ENCODE measurements around the gene FLG.

The FLG gene

GRCh38 chr1:152325111-152325510, at the start of gene FLG:
Gene FLG (minus strand): TSS chr1:152325239. CDS start chr1:152315456, 9,783 bp downstream.
- Histone ChIP-seq H3K9me3 (ENCODE audit: control insufficient read depth, insufficient read depth, low read length) (no peaks in the 10 kb centered on the region), H3K27me3 (ENCODE audit: control insufficient read depth, low read length) (no peaks in the 10 kb centered on the region), H3K27ac (ENCODE audit: low read depth, low read length) (no peak within 1 kb of the TSS), H3K4me3 (ENCODE audit: low read length) (no peak within 1 kb of the TSS), H3F3A (ENCODE audit: control insufficient read depth, insufficient read depth) (no peaks in the 10 kb centered on the region), H4K20me1 (ENCODE audit: control insufficient read depth, insufficient read depth, low read depth, low read length) (no peaks in the 10 kb centered on the region), H3K79me2 (ENCODE audit: control insufficient read depth, low read length) (no peaks in the 10 kb centered on the region), H3K9me2 (replicated peaks; ENCODE audit: control insufficient read depth, low read length) (no peaks in the 10 kb centered on the region), H3K36me3 (ENCODE audit: control insufficient read depth, low read length) (no peaks in the 10 kb centered on the region), H3K4me1 (ENCODE audit: control insufficient read depth, low read length) (no peaks in the 10 kb centered on the region), H3K4me2 (ENCODE audit: low read length) (no peak within 1 kb of the TSS)
- TF ChIP-seq EZH2phosphoT487 (IDR thresholded peaks at IDR 0.05; ENCODE audit: borderline replicate concordance, low read length) (no peak), CTCF (IDR thresholded peaks at IDR 0.05; ENCODE audit: low read depth, low read length, poor library complexity, severe bottlenecking) (no peak)

- Histone ChIP-seq H3K27me3 (ENCODE audit: control insufficient read depth, low read length) (no peaks in the 10 kb centered on the region), H3F3A (ENCODE audit: control insufficient read depth, insufficient read depth) (no peaks in the 10 kb centered on the region), H4K20me1 (ENCODE audit: control insufficient read depth, insufficient read depth, low read depth, low read length) (no peaks in the 10 kb centered on the region), H3K4me2 (ENCODE audit: low read length) (no peak overlapping the region), H3K4me1 (ENCODE audit: control insufficient read depth, low read length) (no peaks in the 10 kb centered on the region), H3K9me2 (replicated peaks; ENCODE audit: control insufficient read depth, low read length) (no peaks in the 10 kb centered on the region), H3K4me3 (ENCODE audit: low read length) (no peak overlapping the region), H3K79me2 (ENCODE audit: control insufficient read depth, low read length) (no peaks in the 10 kb centered on the region), H3K36me3 (ENCODE audit: control insufficient read depth, low read length) (no peaks in the 10 kb centered on the region), H3K27ac (ENCODE audit: low read depth, low read length) (no peak overlapping the region), H3K9me3 (ENCODE audit: control insufficient read depth, insufficient read depth, low read length) (no peaks in the 10 kb centered on the region)
- TF ChIP-seq EZH2phosphoT487 (IDR thresholded peaks at IDR 0.05; ENCODE audit: borderline replicate concordance, low read length): no peak
- TF ChIP-seq CTCF (IDR thresholded peaks at IDR 0.05; ENCODE audit: low read depth, low read length, poor library complexity, severe bottlenecking): no peak
Measured at GRCh38 chr1:152374451-152374850, 49.4 kb upstream of the FLG start.

- no peaks in the 10 kb centered on the region for H4K20me1 ChIP-seq (ENCODE audit: control insufficient read depth, insufficient read depth, low read depth, low read length)
- no peaks in the 10 kb centered on the region for H3K4me1 ChIP-seq (ENCODE audit: control insufficient read depth, low read length)
- no peaks in the 10 kb centered on the region for H3K79me2 ChIP-seq (ENCODE audit: control insufficient read depth, low read length)
- H3K9me2 ChIP-seq (replicated peaks; ENCODE audit: control insufficient read depth, low read length): no peaks in the 10 kb centered on the region
- no peaks in the 10 kb centered on the region for H3K27me3 ChIP-seq (ENCODE audit: control insufficient read depth, low read length)
- H3K4me2 ChIP-seq (ENCODE audit: low read length): no peak overlapping the region
- H3K4me3 ChIP-seq (ENCODE audit: low read length): no peak overlapping the region
- no peaks in the 10 kb centered on the region for H3K36me3 ChIP-seq (ENCODE audit: control insufficient read depth, low read length)
- no peak for TF ChIP-seq CTCF (IDR thresholded peaks at IDR 0.05; ENCODE audit: low read depth, low read length, poor library complexity, severe bottlenecking)
- no peak for TF ChIP-seq EZH2phosphoT487 (IDR thresholded peaks at IDR 0.05; ENCODE audit: borderline replicate concordance, low read length)
- H3F3A ChIP-seq (ENCODE audit: control insufficient read depth, insufficient read depth): no peaks in the 10 kb centered on the region
- H3K9me3 ChIP-seq (ENCODE audit: control insufficient read depth, insufficient read depth, low read length): 0 out of 2 replicates have a peak, but pooled peaks cover 2% of the 10 kb centered on the region
- no peak overlapping the region for H3K27ac ChIP-seq (ENCODE audit: low read depth, low read length)
Measured at GRCh38 chr1:152372672-152373071, 47.6 kb upstream of the FLG start.
